OCI-LY3 (cell line): ENCODE results near the gene PDCD7.

Experiments used
- EZH2phosphoT487 ChIP-seq: fragments of 200-600 bp; shearing (Covaris generic); IDR thresholded peaks from 2 replicates; pipeline ENCODE4 v1.6.1; 2018; ENCODE audit warnings: antibody characterized with exemption, mixed run types, low read depth
- TF ChIP-seq, protein P1 (sequence below): fragments of 200-600, 300-600 bp; sonication (generic); IDR thresholded peaks from 2 replicates; pipeline ENCODE4 v1.5.1; 2014; ENCODE audit warnings: antibody characterized with exemption, low read length, low read depth

DNA sequence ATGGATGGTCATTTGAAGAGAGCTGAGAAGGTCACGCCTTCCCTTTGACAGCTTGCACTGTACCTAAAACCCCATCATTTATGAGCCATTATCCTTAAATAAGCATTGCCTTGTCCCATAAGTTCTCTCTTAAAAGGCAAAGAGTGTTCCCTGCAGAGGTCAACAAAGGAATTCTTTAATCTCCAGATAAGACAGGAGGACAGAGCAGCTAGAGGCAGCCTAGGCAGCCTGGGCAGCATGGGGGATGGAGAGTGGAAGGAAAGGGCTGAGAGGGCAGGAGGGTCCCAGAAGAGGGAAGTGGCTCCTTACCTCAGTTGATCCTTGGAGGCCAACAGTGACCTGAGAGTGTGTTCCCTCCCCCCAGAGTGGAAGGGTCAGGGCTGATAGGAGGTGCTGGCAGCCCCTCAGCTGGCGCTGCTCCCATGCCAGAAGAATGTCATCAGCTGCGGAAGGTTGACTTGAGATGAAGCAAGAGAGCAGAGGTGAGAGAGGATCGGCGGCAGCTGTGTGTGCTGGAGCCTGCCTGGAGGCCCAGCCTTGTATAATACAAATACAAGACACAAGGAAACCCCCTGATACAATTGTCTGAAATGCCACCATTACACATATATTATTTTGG lies 44.3 kb downstream of the PDCD7 start:
- TF ChIP-seq, protein P1, sequence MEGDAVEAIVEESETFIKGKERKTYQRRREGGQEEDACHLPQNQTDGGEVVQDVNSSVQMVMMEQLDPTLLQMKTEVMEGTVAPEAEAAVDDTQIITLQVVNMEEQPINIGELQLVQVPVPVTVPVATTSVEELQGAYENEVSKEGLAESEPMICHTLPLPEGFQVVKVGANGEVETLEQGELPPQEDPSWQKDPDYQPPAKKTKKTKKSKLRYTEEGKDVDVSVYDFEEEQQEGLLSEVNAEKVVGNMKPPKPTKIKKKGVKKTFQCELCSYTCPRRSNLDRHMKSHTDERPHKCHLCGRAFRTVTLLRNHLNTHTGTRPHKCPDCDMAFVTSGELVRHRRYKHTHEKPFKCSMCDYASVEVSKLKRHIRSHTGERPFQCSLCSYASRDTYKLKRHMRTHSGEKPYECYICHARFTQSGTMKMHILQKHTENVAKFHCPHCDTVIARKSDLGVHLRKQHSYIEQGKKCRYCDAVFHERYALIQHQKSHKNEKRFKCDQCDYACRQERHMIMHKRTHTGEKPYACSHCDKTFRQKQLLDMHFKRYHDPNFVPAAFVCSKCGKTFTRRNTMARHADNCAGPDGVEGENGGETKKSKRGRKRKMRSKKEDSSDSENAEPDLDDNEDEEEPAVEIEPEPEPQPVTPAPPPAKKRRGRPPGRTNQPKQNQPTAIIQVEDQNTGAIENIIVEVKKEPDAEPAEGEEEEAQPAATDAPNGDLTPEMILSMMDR = no peak
- TF ChIP-seq EZH2phosphoT487 = no peak
